COLO668 (cell line): ENCODE data around the gene RUNX3.
"Not testable (repeated sequence)": the region's sequence is repeated elsewhere in the genome, so short reads cannot be mapped to it uniquely, and the experiment has no call there.

Experiments
- DNase-seq: peaks from one replicate; lab custom pipeline; 2025; ENCODE audit not compliant: unreplicated experiment; lab: John Stamatoyannopoulos, UW

The RUNX3 gene

DNA sequence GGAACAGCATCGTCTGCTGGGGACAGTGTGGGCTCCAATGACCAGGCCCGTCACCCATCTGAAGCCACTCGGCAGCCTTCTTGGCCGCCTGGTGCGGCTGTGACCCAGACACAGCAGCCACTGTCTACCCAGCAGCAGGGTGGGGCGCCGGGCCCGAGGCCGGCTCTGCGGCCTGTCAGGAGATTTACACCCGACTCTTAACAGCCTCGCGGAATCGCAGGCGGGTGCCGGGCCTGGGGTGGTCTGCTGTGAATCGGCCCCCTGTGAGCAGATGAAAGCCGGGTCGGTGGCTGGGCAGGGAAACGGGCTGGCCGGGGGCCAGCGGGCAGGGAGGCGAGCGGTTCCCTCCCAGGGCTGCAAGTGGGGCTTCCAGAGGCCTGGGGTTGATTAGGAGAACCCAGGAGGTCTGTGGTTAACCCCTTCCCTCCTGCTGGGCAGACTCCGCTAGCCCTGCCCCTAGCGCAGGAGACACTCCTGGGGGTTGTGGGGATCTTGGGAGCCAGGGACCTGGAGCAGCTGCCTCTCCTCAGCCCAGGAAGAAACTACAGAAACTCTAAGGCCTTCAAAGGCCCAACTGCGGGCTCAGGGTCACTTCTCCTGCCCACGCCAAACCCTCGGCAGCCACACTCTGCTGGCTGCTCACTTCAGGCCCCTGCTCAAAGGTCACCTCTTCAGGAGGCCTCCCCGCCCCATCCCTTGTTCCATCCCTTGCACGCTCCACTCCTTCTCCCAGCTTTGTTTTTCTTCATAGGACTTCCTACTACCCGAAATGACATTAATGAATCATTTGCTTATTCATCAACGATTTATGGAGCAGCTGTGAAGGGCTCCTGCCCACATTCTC lies 15.6 kb downstream of the RUNX3 start:
- DNase-seq, result no peak

DNA sequence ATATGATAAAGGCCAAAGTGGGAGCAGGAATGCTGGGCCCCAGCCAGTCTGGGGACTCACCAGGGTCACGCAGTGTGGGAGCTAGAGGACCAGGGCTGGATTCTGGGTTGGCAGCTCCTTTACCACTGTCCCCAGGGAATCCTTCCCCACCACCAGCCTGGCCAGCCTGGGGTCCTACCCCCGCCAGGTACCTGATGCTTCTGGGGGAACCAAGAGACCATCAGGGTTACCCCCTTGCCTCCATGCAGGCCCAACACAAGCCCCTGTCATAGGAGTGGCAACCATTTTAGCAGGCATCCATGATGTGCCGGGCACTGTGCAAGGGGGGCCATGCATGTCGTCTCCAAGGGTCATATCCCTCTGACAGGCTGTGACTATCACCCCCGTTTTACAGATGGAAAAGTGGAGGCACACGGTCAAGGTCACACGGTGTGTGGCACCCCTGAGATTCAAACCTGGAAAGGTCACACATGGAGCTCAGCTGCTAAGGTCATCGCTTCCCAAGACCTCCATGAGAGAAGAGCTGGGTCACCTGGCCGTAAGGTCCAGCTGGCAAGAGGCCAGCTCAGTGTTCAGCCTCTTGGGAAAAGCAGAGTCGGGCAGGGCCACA lies 16.4 kb downstream of the RUNX3 start:
- no peak for DNase-seq

DNA sequence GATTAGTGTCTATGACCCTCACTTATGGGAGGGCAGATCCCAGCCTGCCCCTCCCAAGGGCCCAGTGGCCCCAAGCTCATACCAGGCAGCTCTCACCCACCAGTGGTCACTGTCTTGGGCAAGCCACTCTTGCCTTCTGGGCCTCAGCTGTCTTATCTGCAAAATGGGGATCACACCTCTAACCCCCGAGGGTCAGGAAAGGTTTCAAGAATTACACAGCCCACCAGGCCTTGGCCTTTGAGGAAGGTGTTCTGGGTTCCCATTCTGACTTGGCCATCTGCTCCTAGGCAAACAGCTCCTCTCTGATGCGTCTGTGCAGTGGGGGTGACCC lies 16.8 kb downstream of the RUNX3 start:
- DNase-seq, result no peak

DNA sequence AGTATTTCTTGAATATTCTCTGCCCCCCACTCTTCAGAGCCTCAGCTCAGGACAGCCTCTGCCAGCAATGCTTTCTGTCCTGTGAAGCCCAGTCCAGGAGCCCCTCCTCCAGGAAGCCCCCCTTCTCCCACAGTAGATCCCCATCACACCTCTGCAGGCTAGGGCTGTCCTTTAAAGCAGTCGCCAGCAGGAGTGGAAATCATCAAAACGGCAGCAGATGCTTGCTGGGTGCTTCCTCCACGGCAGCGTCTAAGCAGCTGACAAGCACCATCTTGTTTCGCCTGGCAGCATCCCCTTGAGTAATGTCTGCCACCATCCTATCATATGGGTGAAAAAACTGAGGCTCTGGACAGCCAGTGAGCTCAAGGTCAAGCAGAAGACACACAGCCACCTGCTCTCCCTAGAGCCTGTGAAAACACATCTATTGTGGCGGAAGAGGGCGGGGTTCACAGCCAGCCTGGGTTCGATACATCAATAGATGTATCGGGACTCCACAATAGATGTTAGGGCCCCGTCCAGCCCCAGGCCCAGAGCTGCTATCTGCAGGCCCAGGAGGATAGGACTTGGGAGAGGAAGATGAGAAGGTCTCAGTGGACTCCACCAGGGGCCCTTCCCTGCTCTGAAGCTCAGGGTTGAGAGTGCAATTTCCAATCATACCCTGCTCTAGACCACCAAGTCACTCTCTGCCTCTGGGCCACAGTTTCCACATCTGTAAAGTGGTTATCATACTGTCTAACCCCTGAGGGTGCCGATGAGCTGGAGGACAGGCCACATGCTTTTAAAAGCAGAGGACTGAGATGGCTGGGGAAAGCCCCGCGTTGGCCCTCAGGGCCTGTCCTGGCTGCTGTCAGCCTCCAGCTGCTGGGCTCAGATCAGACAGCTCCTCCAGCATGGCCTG lies 17.5 kb downstream of the RUNX3 start:
- DNase-seq, result no peak

DNA sequence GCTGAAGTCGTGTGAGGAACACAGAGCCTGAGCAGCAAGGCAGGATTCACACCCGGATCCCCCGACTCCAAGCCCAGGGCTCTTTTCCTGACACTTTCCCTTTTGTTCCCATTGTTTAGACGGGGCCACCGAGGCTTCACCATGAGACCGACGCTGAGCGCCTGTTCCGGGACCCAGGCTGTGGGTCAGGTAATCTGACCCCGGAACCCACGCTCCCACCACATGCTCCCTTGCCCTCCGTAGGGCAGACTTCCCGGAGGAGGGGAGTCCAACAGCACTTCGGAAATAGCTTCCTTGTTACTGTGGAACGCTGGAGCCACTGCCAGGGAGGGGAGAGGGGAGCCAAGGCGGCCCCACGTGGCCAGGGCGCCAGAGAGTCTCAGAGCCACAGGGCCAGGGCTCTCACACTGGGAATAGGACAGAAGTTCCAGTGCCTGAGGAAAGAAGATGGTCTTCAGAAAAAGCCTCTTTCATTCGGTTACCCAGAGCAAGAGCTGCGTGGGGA lies 18.4 kb downstream of the RUNX3 start:
- no peak for DNase-seq

DNA sequence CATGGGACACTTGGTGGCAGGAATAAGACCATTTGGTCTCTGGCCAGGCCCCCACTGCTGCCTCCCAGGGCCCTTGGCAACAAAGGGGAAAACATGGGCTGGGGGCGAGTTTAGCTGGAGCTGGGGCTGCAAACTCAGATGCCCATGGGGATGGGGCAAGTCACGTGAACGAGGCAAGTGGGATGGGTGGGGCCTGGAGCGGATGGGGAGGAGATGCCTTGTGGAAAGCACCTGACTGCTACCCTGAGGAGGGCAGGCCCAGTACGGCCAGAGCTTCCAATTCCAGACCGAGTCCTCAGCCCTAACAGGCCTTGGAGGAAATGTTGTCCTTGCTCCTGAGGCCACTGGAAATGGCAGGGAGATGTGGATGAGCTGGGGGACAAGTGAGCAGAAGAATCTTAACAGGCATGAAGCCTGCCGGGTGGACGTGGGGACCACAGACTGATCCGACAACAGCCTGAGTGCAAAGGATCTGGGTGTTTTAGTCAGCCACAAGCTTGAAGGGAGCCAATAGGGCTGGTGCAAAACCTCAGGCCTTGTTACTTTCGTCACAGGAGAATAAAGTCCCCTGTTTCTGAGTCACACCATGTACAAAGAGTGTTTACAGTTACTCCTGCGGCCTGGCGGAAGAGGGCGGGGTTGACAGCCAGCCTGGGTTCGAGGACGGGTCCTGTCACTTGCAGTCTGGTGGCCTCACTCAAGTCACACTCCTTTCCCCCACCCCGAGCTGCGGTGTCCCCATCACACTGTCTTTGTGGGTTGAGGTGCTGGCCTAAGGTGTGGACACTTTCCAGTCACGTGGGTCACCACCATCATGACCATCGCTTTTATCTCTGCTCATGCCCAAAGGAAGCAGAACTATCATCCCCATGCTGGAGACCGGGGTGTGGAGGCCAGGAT lies 19.1 kb downstream of the RUNX3 start:
- DNase-seq, result no peak

DNA sequence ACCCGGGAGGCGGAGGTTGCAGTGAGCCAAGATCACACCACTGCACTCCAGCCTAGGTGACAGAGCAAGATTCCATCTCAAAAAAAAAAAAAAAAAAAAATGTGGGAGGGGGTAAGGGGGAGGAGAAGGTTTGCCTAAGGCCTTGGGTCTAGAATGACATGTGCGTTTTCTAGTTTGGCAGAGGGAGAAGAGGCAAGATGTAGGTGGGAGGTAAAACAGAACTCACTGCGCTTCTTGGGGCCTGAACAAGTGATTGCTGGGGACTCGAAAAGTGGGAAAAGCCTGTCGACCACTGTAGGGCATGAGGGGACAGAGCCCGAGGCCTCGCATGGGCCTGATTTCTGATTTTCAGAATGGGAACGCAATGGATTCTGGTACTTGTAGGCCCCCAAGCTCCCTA lies 19.9 kb downstream of the RUNX3 start:
- DNase-seq, result no peak

DNA sequence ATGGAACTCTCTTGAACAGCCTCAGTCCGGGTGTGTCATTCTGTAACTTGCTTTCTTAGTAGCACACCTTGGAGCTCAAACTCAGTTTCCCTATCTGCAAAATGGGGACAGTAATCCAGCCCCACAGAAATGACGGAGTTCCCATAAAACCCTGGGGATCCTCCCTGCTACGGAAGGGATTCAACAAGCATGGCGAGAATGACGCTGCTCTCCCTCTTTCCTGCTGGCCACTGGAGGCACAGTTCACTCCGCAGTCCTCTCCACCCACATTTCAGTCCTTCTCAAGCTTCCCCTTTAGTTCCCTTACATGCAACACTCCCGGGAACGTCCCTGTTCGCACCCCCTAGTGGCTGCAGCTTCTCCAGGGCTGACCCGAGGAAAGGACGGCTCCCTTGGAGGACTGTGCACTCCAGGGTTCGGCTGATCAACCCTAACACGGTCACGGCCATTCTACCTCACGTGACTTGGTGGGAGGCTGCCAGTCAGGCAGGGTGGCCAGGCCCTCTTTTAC lies 20.6 kb downstream of the RUNX3 start:
- peak; percentile 26 for DNase-seq

DNA sequence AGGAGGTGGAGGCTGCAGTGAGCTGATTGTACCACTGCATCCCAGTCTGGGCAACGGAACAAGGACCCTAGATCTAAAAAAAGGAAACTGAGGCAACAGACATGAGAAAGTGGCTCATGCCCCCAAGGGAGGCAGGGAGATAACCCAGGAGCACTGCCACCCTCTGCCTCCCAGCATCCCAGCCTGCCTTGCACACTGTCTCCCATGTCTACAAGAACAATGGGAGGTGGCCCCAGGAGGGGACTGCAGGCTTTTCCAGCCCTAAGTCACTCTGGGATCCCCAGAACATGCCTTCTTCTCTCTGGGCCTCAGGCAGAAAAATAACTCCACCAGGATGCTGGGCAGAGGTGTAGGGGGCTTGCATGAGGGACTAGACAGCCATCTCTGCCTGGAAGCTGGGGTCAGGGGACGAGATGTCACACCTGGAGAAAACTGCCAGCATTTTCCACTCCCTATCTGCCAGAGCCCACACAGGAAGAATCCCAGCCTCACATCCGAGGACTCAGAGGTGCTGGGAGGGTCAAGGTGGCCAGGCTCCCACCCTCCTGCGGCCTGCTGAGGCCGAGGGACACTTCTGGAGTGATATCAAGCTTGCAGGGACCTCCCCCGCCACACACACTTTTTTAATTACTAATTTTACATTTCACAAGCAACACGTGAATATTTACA lies 21.4 kb downstream of the RUNX3 start:
- DNase-seq, result no peak

DNA sequence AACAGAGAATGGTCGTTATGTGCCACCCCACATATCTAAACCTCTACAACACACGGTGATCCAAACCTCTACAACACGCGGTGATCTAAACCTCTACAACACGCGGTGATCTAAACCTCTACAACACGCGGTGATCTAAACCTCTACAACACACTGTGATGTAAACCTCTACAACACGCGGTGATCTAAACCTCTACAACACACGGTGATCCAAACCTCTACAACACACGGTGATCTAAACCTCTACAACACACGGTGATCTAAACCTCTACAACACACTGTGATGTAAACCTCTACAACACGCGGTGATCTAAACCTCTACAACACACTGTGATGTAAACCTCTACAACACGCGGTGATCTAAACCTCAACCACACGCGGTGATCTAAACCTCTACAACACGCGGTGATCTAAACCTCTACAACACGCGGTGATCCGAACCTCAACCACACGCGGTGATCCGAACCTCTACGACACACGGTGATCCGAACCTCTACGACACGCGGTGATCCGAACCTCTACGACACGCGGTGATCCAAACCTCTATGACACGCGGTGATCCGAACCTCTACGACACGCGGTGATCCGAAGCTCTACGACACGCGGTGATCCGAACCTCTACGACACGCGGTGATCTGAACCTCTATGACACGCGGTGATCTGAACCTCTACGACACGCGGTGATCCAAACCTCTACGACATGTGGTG lies 22.3 kb downstream of the RUNX3 start:
- DNase-seq, result not testable (repeated sequence)

DNA sequence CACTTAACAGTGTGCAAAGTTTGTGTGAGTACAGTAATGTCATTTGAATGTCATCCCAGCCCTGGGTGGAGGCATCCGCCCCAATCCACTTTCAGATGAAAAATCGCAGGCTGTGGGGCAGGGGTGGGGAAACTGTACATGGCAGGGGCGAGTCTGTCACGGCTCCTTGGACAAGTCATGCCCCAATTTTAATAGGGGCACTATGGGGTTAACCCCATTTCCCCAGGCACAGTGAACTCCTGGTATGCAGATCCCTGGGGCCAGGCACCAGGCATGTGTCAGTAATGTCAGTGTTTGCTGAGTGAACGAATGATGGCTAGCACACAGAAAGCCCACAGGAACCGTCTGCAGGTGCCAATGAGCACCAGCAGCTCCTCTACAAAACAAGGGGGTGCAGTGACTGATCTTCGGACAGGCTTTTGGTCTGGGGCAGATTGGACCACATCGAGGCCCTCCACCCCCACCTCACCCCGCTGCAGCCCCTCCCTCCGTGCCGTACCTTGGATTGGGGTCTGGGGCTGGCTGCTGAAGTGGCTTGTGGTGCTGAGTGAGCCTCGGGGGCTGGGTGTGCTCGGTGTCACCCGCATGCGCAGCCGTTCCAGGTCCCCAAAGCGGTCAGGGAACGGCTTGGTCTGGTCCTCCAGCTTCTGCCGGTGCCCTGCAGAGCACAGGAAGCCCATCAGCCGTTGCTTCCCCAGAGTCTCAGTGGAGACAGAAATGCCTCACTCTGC lies 23.2 kb downstream of the RUNX3 start:
- DNase-seq, result no peak

DNA sequence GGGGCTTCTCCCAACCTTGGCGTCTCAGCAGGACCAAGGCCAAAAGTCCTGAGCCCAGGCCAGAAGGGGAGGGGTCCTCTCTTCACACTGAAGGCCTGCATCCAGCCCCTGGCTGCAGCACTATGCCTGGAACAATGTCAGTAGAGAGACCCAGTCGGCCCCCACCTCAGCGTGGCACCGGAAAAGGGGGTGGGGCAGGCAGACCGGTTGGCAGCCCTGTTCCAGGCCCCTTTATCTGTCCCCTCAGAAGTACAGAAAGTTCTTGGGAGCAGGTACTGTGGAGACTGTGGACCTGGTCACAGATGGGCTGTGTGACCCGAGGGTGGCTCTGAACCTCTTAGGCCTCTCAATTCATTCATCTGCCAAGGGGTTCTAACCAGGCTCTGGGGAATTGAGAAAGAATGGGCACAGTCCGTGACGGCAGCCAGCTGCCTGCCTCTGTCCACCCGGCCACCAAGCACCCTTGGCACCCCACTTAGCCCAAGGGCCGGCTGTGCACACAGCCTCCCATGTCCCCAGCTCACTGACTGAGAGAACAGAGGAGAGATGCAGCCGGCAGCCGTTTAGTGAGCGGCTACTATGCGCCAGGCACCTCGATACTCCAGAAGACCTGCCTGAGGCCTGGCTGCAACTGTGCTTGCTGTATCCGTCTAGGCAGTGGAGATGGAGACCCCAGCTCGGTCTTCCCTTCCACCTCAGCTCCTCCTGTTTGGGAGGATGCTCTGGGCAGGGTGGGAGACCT lies 23.9 kb downstream of the RUNX3 start:
- DNase-seq, result no peak

DNA sequence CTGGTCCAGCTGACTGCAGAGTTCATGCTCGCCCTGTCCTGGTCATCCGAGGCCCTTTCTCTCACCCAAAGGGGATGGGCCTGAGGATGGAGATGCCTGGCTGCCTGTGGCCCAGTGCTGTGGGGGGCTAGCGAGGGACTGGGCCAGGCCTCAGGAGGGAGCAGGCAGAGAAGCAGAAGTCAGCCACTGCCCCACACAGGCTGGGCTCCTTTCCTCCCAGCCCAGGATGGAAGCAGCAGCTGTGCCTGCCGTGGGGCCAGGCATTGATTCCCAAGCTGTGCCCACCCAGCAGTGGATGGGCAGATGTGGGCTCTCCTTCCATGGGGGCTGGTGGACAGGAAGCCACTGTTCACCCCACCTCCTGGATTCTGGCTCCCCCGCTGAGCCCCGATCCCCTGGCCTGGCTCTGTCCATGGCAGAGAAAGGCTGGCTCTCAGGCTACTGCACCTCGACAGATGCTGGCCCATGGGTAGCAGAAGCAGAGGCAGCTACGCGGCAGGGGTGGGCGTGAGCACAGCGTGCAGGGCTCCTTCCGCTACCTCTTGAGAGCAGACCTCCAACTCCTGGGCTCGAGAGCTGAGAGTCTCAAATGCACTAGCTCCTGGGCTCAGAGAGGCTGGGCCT lies 24.6 kb downstream of the RUNX3 start:
- no peak for DNase-seq

DNA sequence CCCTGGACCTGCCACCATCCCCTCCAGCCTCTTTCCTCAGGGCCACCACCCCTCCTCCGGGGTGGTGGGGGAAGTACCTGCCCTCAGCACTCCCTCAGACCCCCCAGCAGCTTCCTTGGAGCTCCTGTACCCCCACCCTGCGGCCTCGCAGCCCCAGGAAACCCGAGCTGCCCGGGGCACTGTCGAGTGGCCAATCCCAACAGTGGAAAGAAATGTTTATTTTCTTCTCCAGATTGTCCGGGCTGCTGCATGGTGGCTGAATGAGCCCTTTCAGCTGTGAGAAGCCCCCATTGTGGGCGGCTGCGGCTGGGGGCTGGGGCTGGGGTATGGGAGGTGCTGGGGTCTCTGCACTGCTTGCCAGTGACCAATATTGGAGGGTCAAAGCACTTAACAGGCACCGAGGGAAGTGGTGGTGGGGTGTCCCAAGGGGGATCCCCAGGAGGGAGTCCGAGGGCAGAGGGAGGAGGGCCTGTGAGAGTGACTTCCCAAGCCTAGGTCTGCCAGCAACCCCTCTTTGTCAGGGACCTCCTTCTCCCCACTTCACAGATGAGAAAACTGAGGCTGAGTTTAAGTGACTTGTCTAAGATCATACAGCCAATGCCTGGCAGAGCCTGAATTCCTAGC lies 25.2 kb downstream of the RUNX3 start:
- no peak for DNase-seq

DNA sequence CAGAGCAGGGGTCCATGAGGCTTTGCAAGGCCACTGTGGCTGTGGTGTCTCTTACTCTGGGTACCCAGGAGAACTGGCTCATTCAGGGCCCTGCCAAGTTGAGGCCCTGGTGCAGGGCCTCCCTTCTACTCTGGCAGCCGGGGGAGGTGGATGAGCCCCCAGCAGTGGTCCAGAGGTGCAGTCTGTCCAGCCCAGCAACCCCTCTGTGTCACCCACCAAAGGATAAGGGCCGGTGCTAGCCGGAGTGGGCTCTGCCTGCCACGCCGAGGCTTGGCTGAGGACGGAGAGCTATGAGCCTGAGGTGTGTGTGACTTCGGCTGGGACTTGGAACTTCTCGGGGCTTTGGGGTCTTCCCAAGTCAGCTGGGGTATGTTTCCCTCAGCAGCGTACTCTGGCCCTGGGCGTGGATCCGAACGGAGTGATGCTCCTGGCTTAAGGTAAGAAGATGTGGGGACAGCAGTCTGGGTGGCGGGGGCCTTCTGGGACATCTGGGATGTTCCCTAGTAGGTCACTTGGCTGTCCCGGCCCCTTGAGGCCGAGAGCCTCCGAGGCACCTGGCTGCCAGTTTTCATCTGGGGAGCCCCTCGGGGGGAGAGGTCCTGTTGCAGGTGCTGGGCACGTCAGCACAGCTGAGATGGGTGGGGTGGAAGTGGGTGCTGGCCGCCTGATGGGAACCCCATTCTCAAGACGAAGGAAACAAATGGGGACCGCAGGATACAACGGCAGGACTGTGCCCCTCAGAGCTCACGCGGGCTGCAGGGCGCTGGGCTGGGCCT lies 25.9 kb downstream of the RUNX3 start:
- no peak for DNase-seq

DNA sequence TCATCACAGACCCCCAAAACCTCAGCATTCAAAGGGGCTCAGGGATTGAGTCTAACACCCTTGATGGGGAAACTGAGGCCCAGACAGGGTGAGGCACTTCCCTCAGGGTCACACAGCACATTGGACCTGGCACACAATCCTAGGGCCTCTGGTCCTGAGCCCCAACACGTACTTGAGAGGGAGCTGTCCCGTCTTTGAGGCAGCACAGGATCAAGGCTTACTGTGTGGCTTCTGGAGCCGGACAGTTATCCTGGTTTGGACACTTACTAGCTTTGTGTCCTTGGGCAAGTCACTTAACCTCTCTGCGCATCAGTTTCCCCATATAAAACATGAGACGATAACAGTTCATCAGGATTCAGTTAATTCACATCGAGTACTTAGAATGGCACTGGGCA lies 26.5 kb downstream of the RUNX3 start:
- no peak for DNase-seq
